ENCODE data around the gene DNAAF8. TPM values are rescaled to one million over a fixed set of nuclear protein-coding genes. Genes with fewer than 3 reads are reported as not detected.

The DNAAF8 gene
- total RNA-seq, 1 experiment from 2014 or later, result 0.39 TPM

GRCh38 chr16:4775005-4775404, 40.7 kb downstream of the DNAAF8 start:
- Histone ChIP-seq H3K18ac (ENCODE audit: insufficient read length, low read depth, low read length) (no peak overlapping the region), H3K9me3 (ENCODE audit: control insufficient read depth, low read depth, low read length) (no peaks in the 10 kb centered on the region), H3K14ac (ENCODE audit: insufficient read depth, low read length) (no peak overlapping the region), H2BK15ac (ENCODE audit: low read depth, low read length) (no peak overlapping the region), H2BK12ac (ENCODE audit: insufficient read length, low read depth, low read length) (no peak overlapping the region), H2BK120ac (ENCODE audit: low read depth, low read length, poor library complexity, severe bottlenecking) (no peak overlapping the region), H4K20me1 (ENCODE audit: control insufficient read depth, insufficient read depth, insufficient read length) (no peaks in the 10 kb centered on the region), H3K4me2 (ENCODE audit: insufficient read depth, insufficient read length, low read length) (no peak overlapping the region), H3K4me1 (ENCODE audit: insufficient read depth, low read length) (no peaks in the 10 kb centered on the region), H3K23ac (ENCODE audit: insufficient read length, low read depth, low read length) (no peak overlapping the region), H4K91ac (ENCODE audit: insufficient read length, low read depth, low read length) (no peak overlapping the region), H4K8ac (replicated peaks; ENCODE audit: insufficient read length, low read depth, low read length) (no peak overlapping the region), H3K23me2 (ENCODE audit: insufficient read length, low read depth, low read length, poor library complexity, severe bottlenecking) (no peaks in the 10 kb centered on the region), H3K79me1 (ENCODE audit: insufficient read depth, low read depth, low read length, poor library complexity, severe bottlenecking) (no peaks in the 10 kb centered on the region), H2BK5ac (ENCODE audit: insufficient read length, low read length) (no peak overlapping the region), H2AK5ac (ENCODE audit: insufficient read length, low read length) (no peak overlapping the region), H3K27me3 (ENCODE audit: insufficient read depth, low read length) (no peaks in the 10 kb centered on the region), H3K4ac (ENCODE audit: low read depth, low read length) (no peak overlapping the region), H4K5ac (ENCODE audit: insufficient read length, low read depth, low read length) (no peak overlapping the region), H3K27ac (ENCODE audit: insufficient read length, low read depth, low read length) (no peak overlapping the region), H3K9ac (ENCODE audit: extremely low read depth, insufficient read length, low read length) (no peak overlapping the region), H3K56ac (ENCODE audit: insufficient read length, low read depth, low read length) (no peak overlapping the region), H3K79me2 (ENCODE audit: insufficient read depth, low read length) (no peaks in the 10 kb centered on the region), H3T11ph (ENCODE audit: low read length) (no peak overlapping the region), H2BK20ac (ENCODE audit: low read depth, low read length, poor library complexity, severe bottlenecking) (no peak overlapping the region), H2AFZ (ENCODE audit: low read length) (no peak overlapping the region)
- Mint-ChIP-seq H3K27me3 (ENCODE audit: low read depth) (no peaks in the 10 kb centered on the region; the same call in none of the 2 replicates), H3K4me1 (no peaks in the 10 kb centered on the region), H3K36me3 (ENCODE audit: insufficient read depth in 1 of 3, low read depth in 3 of 3) (no peaks in the 10 kb centered on the region), H3K27ac (no peak overlapping the region), H3K4me3 (no peak overlapping the region), H3K9me3 (no peaks in the 10 kb centered on the region; a peak in 1 of 5 replicates)
- DNase-seq, result no peak
- WGBS (ENCODE audit: extremely low coverage, insufficient read length, low lambda C conversion rate), result no CpG with 5 or more reads among the region's 13 CpGs
- TF ChIP-seq CTCF (conservative IDR thresholded peaks at IDR 0.05), result no peak
